HG02981 (cell line): ENCODE measurements around the gene MRC2.
"Not testable (repeated sequence)": the region's sequence is repeated elsewhere in the genome, so short reads cannot be mapped to it uniquely, and the experiment has no call there.

Experiments used
- ATAC-seq: cut with Tn5 transposase; IDR thresholded peaks from one replicate; pipeline ENCODE4 v1.9.1; 2021; ENCODE audit warnings: mild to moderate bottlenecking, moderate library complexity; ENCODE audit not compliant: unreplicated experiment

Gene MRC2

DNA sequence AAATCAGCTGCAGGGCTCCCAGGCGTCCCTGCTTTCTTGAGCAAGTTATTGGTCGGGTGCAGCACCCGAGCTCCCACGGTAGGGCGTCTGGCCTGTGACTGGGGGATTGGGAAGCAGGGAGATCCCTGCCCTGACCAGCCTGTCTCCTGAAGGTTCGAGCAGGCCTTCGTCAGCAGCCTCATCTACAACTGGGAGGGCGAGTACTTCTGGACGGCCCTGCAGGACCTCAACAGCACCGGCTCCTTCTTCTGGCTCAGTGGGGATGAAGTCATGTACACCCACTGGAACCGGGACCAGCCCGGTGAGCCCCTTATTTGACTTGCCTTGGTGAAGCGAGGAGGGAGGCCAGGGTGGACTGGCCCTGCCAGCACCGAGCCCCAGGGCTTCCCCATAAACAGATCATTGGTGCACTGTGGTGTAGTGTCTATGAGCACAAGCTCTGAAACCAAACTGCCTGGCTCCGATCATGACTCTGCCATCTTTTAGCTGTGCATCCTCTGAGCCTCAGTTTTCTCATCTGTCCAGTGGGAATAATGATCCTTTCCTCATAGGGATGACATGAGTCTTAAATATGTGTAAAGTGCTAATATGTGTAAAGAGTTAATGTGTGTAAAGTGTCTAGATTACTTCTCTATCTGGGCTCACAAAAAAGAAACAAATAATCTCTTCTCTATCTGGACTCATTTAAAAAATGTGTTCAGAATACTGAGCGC lies 48.9 kb downstream of the MRC2 start:
- no peak for ATAC-seq

DNA sequence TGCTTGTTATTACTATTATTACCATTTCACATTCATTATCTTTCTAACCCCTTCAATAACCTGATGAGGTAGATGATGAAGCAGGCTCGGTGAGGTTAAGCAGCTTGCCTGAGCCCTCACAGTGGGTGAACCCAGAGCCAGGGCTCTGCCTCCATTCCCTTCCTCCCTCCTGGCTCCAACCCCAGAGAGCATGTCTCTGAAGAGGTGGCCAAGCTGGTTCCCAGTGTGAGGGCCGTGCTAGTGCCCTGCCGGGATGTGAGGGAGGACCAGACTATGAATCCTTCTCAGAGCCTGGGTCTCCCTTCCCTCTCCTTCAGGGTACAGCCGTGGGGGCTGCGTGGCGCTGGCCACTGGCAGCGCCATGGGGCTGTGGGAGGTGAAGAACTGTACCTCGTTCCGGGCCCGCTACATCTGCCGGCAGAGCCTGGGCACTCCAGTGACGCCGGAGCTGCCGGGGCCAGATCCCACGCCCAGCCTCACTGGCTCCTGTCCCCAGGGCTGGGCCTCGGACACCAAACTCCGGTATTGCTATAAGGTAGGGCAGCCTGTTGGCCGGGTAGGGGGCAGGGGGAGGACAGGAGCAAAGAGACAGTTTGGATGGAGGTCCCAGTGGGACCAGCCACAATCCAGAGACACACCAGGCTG lies 49.6 kb downstream of the MRC2 start:
- ATAC-seq: no peak

- no peak for ATAC-seq
Measured at GRCh38 chr17:62678214-62678919, 50.9 kb downstream of the MRC2 start.

GRCh38 chr17:62679866-62680377 lies 52.5 kb downstream of the MRC2 start:
- ATAC-seq: no peak

GRCh38 chr17:62680541-62681052 lies 53.1 kb downstream of the MRC2 start:
- no peak for ATAC-seq

GRCh38 chr17:62681061-62681938 lies 53.8 kb downstream of the MRC2 start:
- ATAC-seq: no peak

GRCh38 chr17:62681939-62682381 lies 54.5 kb downstream of the MRC2 start:
- ATAC-seq: no peak

- no peak for ATAC-seq
Measured at GRCh38 chr17:62684179-62684578, 56.7 kb downstream of the MRC2 start.

GRCh38 chr17:62687997-62688396 lies 60.5 kb downstream of the MRC2 start:
- no peak for ATAC-seq

DNA sequence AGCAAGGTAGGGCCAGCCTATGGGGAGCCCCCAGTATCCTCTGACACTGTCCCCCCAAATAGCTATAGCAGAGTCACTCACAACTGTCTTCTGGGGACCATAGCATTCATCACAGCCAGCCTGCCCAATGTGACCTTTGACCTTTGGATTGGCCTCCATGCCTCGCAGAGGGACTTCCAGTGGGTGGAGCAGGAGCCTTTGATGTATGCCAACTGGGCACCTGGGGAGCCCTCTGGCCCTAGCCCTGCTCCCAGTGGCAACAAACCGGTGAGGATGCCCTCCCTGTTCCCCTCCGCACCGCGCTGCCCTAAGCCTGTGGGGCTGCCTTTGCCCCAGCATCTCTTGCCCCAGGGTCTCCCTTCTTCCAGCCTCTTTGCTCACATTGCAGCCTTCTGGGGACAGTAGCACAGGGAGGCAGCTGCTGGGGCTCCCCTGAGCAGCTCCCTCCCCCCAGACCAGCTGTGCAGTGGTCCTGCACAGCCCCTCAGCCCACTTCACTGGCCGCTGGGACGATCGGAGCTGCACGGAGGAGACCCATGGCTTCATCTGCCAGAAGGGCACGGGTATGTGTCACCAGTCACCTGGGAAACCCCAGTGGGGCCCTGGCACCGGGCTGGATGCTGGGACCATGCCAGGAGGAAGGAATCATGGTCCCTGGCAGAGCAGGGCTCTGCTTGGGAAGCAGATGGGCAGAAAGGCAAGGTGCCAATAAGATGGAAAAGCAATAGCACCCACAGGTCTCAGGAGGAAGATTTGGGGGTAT lies 61.1 kb downstream of the MRC2 start:
- no peak for ATAC-seq

GRCh38 chr17:62689441-62690167 lies 62.1 kb downstream of the MRC2 start:
- no peak for ATAC-seq

- no peak for ATAC-seq
Measured at GRCh38 chr17:62690168-62690897, 62.9 kb downstream of the MRC2 start.

- ATAC-seq: not testable (repeated sequence)
Measured at GRCh38 chr17:62691589-62691915, 64.1 kb downstream of the MRC2 start.

DNA sequence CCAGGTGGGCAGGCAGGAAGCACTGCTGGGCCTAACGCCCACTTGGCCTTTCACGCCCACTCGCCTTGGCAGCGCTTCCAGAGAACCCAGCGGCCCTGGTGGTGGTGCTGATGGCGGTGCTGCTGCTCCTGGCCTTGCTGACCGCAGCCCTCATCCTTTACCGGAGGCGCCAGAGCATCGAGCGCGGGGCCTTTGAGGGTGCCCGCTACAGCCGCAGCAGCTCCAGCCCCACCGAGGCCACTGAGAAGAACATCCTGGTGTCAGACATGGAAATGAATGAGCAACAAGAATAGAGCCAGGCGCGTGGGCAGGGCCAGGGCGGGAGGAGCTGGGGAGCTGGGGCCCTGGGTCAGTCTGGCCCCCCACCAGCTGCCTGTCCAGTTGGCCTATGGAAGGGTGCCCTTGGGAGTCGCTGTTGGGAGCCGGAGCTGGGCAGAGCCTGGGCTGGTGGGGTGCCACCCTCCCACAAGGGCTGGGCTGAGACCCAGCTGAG lies 64.7 kb downstream of the MRC2 start:
- no peak for ATAC-seq

- ATAC-seq: no peak
Measured at GRCh38 chr17:62692721-62693431, 65.4 kb downstream of the MRC2 start.

DNA sequence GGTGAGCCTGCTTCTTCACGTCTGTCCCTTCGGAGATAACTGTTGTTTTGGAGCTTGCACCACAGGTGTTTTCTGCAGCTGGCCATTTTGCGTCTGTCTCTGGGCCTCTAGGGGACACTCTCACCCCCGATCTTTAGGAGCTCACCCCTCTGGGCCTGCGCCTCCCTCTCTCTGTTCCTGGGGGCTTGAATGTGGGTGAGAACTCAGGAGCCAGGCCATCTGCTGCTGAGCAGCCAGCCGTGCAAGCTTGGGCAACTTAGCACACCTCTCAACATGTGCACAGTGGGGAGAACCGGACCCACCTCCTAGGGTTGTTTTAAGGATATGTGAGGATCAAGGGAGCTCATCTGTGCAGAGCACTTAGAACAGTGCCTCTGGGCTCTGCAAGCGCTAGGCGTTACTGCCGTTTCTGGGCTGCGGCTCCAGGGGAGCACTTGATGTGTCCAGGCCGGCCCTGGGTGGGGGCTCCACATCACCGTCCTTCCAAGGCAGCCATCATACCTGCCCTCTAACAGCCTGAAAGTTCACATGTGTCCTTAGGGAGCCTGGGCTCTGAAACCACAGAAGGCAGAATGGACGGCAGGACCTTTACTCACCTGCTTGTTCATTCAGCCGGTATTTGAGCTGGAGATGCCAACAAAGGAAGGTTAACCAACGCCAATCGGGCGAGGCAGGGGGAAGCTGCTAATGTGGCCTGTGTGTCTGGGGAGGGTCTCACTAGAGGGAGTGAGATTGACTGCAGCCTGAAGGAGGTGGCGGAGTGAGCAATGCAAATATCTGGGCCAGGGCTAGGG lies 66.3 kb downstream of the MRC2 start:
- no peak for ATAC-seq
